ENCODE data around the gene FAM229B. TPM values are rescaled to one million over a fixed set of nuclear protein-coding genes. Genes with fewer than 3 reads are reported as not detected.

Gene FAM229B
- polyA plus RNA-seq, 1 experiment, result 55.0 TPM

DNA sequence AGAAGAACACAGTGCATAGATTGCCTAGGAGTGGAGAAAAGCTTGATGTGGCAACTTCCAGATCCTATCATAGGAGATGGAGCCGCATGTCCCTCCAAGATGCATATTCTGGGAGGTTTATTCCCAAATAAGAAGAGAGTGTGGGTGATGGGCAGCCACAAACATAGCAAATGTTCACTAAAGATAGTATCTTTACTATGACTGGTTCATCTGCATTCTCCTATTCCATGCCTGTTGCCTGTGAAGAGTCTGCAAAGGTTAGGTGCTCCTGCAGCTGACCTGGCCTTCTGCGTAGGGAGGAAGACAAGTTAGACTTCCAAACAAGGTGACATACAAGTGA is 48.0 kb upstream of the FAM229B start:
- Histone ChIP-seq H3K27me3 (ENCODE audit: control insufficient read depth, insufficient read depth, low read length) (no peaks in the 10 kb centered on the region), H3K4me3 (ENCODE audit: low read depth, low read length) (no peak overlapping the region), H3K27ac (ENCODE audit: low read depth, low read length) (no peak overlapping the region), H3K9me3 (ENCODE audit: control insufficient read depth, insufficient read depth, low read length) (no peaks in the 10 kb centered on the region)
- DNase-seq (ENCODE audit: low read depth, low spot score), result no peak
- POLR2A ChIA-PET, result no interaction called here
- TF ChIP-seq, protein P1, sequence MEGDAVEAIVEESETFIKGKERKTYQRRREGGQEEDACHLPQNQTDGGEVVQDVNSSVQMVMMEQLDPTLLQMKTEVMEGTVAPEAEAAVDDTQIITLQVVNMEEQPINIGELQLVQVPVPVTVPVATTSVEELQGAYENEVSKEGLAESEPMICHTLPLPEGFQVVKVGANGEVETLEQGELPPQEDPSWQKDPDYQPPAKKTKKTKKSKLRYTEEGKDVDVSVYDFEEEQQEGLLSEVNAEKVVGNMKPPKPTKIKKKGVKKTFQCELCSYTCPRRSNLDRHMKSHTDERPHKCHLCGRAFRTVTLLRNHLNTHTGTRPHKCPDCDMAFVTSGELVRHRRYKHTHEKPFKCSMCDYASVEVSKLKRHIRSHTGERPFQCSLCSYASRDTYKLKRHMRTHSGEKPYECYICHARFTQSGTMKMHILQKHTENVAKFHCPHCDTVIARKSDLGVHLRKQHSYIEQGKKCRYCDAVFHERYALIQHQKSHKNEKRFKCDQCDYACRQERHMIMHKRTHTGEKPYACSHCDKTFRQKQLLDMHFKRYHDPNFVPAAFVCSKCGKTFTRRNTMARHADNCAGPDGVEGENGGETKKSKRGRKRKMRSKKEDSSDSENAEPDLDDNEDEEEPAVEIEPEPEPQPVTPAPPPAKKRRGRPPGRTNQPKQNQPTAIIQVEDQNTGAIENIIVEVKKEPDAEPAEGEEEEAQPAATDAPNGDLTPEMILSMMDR (IDR thresholded peaks at IDR 0.05; ENCODE audit: low read depth, low read length), result no peak
- CTCF ChIA-PET, result interaction anchor here (4.9 to 9.2 kb wide), 2 partner anchors 11 to 330 kb away, joined by 39 to 175 read pairs; no protein-coding TSS in a partner anchor

DNA sequence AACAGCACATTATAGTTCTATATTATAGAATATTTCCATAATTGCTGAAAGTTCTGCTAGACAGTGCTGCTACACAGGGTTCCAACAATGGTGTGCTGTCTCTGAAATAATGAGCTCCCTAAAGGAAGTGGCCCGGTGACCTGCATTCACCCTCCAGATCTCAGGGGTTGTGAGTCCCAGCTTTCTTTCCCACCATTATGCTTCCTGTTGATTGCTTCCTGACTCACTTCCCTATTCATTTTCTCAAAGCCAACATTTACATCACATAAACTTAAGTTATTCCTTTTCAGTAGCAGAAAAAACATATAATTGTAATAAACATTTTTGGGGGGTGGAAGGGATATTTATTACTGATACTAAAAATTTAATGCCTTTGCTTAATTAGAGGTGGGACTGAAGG is 46.4 kb upstream of the FAM229B start:
- TF ChIP-seq, protein P1 (IDR thresholded peaks at IDR 0.05; ENCODE audit: low read depth, low read length), result no peak
- Histone ChIP-seq H3K9me3 (ENCODE audit: control insufficient read depth, insufficient read depth, low read length) (no peaks in the 10 kb centered on the region), H3K4me3 (ENCODE audit: low read depth, low read length) (no peak overlapping the region), H3K27me3 (ENCODE audit: control insufficient read depth, insufficient read depth, low read length) (no peaks in the 10 kb centered on the region), H3K27ac (ENCODE audit: low read depth, low read length) (no peak overlapping the region)
- POLR2A ChIA-PET, result no interaction called here
- DNase-seq (ENCODE audit: low read depth, low spot score), result no peak
- CTCF ChIA-PET, result interaction anchor here (0.5 to 9.2 kb wide), 11 partner anchors 12 to 782 kb away, joined by 3 to 175 read pairs (median 3); a partner anchor contains a TSS

DNA sequence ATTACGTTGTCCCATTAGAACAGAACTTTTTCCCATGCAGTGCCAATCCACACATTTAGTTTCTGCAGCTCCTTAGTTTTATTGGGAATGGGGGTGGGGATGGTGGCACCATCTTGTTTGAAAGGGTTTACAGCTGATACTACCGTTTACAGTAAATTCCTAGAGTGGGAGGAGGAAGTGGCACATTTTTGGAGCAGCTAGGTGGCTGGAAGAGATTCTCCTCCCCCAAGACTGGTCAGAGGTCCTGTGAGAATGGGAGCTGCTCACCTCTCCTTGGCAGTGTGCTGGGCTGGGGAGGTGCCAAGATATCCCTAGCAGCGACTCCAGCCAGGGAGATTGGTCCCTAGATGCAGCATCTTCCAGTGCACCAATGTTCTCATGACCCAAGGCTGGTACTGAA is 45.9 kb upstream of the FAM229B start:
- no peaks in the 10 kb centered on the region for H3K9me3 ChIP-seq (ENCODE audit: control insufficient read depth, insufficient read depth, low read length)
- TF ChIP-seq, protein P1 (IDR thresholded peaks at IDR 0.05; ENCODE audit: low read depth, low read length), result no peak
- no peak overlapping the region for H3K4me3 ChIP-seq (ENCODE audit: low read depth, low read length)
- H3K27ac ChIP-seq (ENCODE audit: low read depth, low read length), result no peak overlapping the region
- no peaks in the 10 kb centered on the region for H3K27me3 ChIP-seq (ENCODE audit: control insufficient read depth, insufficient read depth, low read length)
- ChIA-PET CTCF (interaction anchor here (0.5 to 9.2 kb wide), 24 partner anchors 9 to 984 kb away, joined by 3 to 175 read pairs (median 4); a partner anchor contains a TSS), POLR2A (no interaction called here)
- no peak for DNase-seq (ENCODE audit: low read depth, low spot score)

DNA sequence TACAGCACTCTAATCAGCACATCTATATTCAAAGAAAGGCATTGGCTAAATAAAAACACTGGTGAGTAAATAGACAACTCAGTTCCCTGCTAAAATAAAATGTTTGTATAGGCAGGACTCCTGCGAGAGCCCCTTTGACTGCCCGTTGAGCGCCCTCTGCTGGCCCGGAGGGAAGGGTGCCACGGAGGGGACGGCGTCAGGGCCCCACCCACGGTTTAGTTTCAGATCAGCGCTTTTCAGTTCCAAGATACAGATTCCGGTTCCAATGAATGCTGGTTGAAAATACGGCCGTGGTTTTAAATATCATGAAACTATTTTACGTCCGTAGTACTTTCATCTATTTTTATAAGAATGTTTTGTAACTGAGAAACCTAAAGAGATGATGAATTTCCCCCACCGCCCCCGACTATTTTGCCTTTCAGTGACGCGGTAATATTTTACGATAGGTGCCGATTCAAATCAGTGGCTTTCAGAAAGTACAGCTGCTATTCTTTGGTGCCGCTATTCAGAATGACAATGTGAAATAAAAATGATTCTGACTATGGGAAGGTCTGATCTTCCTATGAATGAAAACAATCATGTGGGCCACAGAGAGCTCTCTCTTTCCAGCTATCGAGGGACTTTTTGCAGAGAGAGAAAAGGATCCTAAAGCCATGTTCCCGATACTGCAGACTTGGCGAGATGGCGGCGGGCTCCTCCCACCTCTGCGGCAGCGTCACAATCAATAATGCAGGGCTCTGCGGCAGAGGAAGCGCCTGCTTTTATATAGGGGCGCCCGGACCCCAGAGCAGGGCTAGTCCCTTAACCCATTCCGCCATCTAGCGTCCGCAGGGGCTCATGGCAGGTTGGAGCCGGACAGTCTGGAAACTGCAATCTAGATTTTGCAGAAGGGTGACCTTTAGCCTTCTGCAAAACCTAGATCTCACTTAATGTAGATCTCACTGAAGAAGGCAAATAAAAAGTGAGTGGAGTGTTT is 44.1 kb upstream of the FAM229B start:
- H3K9me3 ChIP-seq (ENCODE audit: control insufficient read depth, insufficient read depth, low read length), result no peaks in the 10 kb centered on the region; the same call in 1 of the 2 replicates
- CTCF ChIA-PET, result interaction anchor here (0.6 to 9.2 kb wide), 74 partner anchors 8 to 1032 kb away, joined by 3 to 175 read pairs (median 4); partner anchors contain the start of genes FAM229B, FYN and TUBE1
- POLR2A ChIA-PET, result interaction anchor here (0.7 to 0.8 kb wide), 2 partner anchors 193 to 331 kb away, joined by 3 to 10 read pairs; no protein-coding TSS in a partner anchor
- TF ChIP-seq, protein P1 (IDR thresholded peaks at IDR 0.05; ENCODE audit: low read depth, low read length), result peak; percentile 98
- peak overlapping the region; percentile 74 for H3K27ac ChIP-seq (ENCODE audit: low read depth, low read length)
- peak; percentile 84 for DNase-seq (ENCODE audit: low read depth, low spot score)
- peak overlapping the region; percentile 70 for H3K4me3 ChIP-seq (ENCODE audit: low read depth, low read length)
- H3K27me3 ChIP-seq (ENCODE audit: control insufficient read depth, insufficient read depth, low read length), result no peaks in the 10 kb centered on the region

DNA sequence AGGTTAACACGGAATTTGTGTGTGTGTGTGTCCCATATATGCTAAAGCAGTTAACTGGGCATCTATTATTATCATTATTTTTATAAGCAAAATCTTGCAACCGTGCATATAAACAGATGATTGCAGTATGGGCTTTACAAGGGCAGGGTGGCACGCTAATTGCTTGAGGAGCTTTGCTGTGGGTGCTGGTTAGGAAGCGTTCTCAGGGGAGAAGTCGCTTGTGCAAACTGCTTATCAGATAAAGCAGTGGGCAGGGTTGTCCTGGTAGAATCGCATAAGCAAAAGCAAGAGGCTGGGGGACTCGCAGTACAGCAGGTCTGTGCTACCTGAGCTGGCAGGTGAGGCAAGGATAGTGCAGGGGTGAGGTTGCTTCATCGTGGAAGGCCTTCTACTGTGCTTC is 43.2 kb upstream of the FAM229B start:
- no peak for DNase-seq (ENCODE audit: low read depth, low spot score)
- Histone ChIP-seq H3K27ac (ENCODE audit: low read depth, low read length) (peak overlapping the region; percentile 23), H3K4me3 (ENCODE audit: low read depth, low read length) (no peak overlapping the region), H3K9me3 (ENCODE audit: control insufficient read depth, insufficient read depth, low read length) (no peaks in the 10 kb centered on the region; the same call in 1 of the 2 replicates), H3K27me3 (ENCODE audit: control insufficient read depth, insufficient read depth, low read length) (no peaks in the 10 kb centered on the region)
- ChIA-PET POLR2A (no interaction called here), CTCF (interaction anchor here (0.6 to 9.2 kb wide), 11 partner anchors 11 to 987 kb away, joined by 3 to 175 read pairs (median 4); a partner anchor contains a TSS)
- TF ChIP-seq, protein P1 (IDR thresholded peaks at IDR 0.05; ENCODE audit: low read depth, low read length), result no peak

Data from AG04450 (cell line).